Activated CD4-positive, alpha-beta T cell treated with anti-CD3 and anti-CD28 coated beads for 36 hours (primary cell): ENCODE data around the gene TMPRSS3. TPM values are rescaled to one million over a fixed set of nuclear protein-coding genes. Genes with fewer than 3 reads are reported as not detected.

Experiments
- ATAC-seq: fragments of 200-7000 bp; cut with Tn5 transposase; one replicate; pipeline ENCODE4 v1.10.0; 2021; ENCODE audit warnings: mild to moderate bottlenecking, moderate library complexity
- CTCF ChIA-PET: fragments of 350-600 bp; sonication (Branson Sonifier 250); formaldehyde crosslinking; loops from one replicate; lab custom pipeline; 2021; ENCODE audit warnings: antibody characterized with exemption; lab: Charles Lee
- POLR2A ChIA-PET: fragments of 350-600 bp; sonication (Branson Sonifier 250); formaldehyde crosslinking; loops from one replicate; lab custom pipeline; 2021; ENCODE audit warnings: antibody characterized with exemption, inconsistent platforms; lab: Charles Lee
- DNase-seq: peaks from one replicate; pipeline ENCODE4 v3.0.0-alpha.2; 2020
- H3K27ac Mint-ChIP-seq: one replicate; pipeline ENCODE4 v1.8.0; 2021; ENCODE audit warnings: mixed read lengths
- H3K27me3 Mint-ChIP-seq: one replicate; pipeline ENCODE4 v1.8.0; 2021; ENCODE audit warnings: mixed read lengths
- H3K36me3 Mint-ChIP-seq: one replicate; pipeline ENCODE4 v1.8.0; 2021; ENCODE audit warnings: low read depth, mixed read lengths
- H3K4me1 Mint-ChIP-seq: one replicate; pipeline ENCODE4 v1.8.0; 2021; ENCODE audit warnings: mixed read lengths
- H3K4me3 Mint-ChIP-seq: one replicate; pipeline ENCODE4 v1.8.0; 2021; ENCODE audit warnings: mild to moderate bottlenecking, moderate library complexity, mixed read lengths
- H3K9me3 Mint-ChIP-seq: one replicate; pipeline ENCODE4 v1.8.0; 2021; ENCODE audit warnings: low read depth, mixed read lengths
- intact Hi-C, 2 experiments: fragments of 100-400 bp; cut with DNase I in 1 of 2; cut with micrococcal nuclease in 1 of 2; formaldehyde crosslinking; loops; one replicate each; pipeline versions ENCODE4 v1.14.2 to v1.15.1; 2022 to 2024; cut with DNase I, micrococcal nuclease
- total RNA-seq, 2 experiments: library from RNA; stranded (reverse); gene quantifications; one replicate each; pipeline ENCODE4 v1.2.3, GENCODE V29; 2021

TMPRSS3 gene
- total RNA-seq, 2 experiments from 2014 or later, result 99.1 to 113 TPM

- CTCF ChIA-PET, result no interaction called here
- no peaks in the 10 kb centered on the region for H3K27me3 Mint-ChIP-seq
- H3K4me3 Mint-ChIP-seq, result no peak overlapping the region
- no peaks in the 10 kb centered on the region for H3K36me3 Mint-ChIP-seq
- H3K27ac Mint-ChIP-seq, result no peak overlapping the region
- intact Hi-C loops, result no loop called here
- no peak for ATAC-seq
- no peak for DNase-seq
- POLR2A ChIA-PET, result no interaction called here
- peaks cover 8% of the 10 kb centered on the region for H3K4me1 Mint-ChIP-seq
- H3K9me3 Mint-ChIP-seq, result no peaks in the 10 kb centered on the region
Measured at GRCh38 chr21:42364304-42364865, 31.5 kb downstream of the TMPRSS3 start.

GRCh38 chr21:42363312-42363711 lies 32.5 kb downstream of the TMPRSS3 start:
- ATAC-seq, result no peak
- no peak overlapping the region for H3K27ac Mint-ChIP-seq
- no peak overlapping the region for H3K4me3 Mint-ChIP-seq
- no peaks in the 10 kb centered on the region for H3K27me3 Mint-ChIP-seq
- ChIA-PET POLR2A (interaction anchor here (0.7 kb wide), 1 partner anchor 144 kb away, joined by 3 read pairs; no protein-coding TSS in a partner anchor), CTCF (no interaction called here)
- no peaks in the 10 kb centered on the region for H3K36me3 Mint-ChIP-seq
- H3K4me1 Mint-ChIP-seq, result peaks cover 7% of the 10 kb centered on the region
- no peaks in the 10 kb centered on the region for H3K9me3 Mint-ChIP-seq
- no peak for DNase-seq
- intact Hi-C loops, result no loop called here

GRCh38 chr21:42362700-42363099 lies 33.2 kb downstream of the TMPRSS3 start:
- CTCF ChIA-PET, result interaction anchor here (0.6 to 1.1 kb wide), 3 partner anchors 18 to 163 kb away, joined by 3 read pairs; no protein-coding TSS in a partner anchor
- POLR2A ChIA-PET, result interaction anchor here (0.6 to 0.7 kb wide), 2 partner anchors 10 to 143 kb away, joined by 3 read pairs; no protein-coding TSS in a partner anchor
- no peak for DNase-seq

GRCh38 chr21:42362198-42362597 lies 33.7 kb downstream of the TMPRSS3 start:
- no peaks in the 10 kb centered on the region for H3K9me3 Mint-ChIP-seq
- no peak overlapping the region for H3K4me3 Mint-ChIP-seq
- H3K4me1 Mint-ChIP-seq, result no peaks in the 10 kb centered on the region
- H3K36me3 Mint-ChIP-seq, result no peaks in the 10 kb centered on the region
- ChIA-PET CTCF (interaction anchor here (0.6 to 1.7 kb wide), 5 partner anchors 12 to 163 kb away, joined by 3 to 9 read pairs (median 3); no protein-coding TSS in a partner anchor), POLR2A (interaction anchor here (0.6 kb wide), 1 partner anchor 10 kb away, joined by 3 read pairs; no protein-coding TSS in a partner anchor)
- no peak overlapping the region for H3K27ac Mint-ChIP-seq
- no peak for DNase-seq
- no peak for ATAC-seq
- no peaks in the 10 kb centered on the region for H3K27me3 Mint-ChIP-seq
- intact Hi-C loops, result no loop called here

More at GRCh38 chr21:42362700-42363099, 33.2 kb downstream of the TMPRSS3 start:
- H3K36me3 Mint-ChIP-seq, result no peaks in the 10 kb centered on the region
- no peaks in the 10 kb centered on the region for H3K27me3 Mint-ChIP-seq
- no peak overlapping the region for H3K27ac Mint-ChIP-seq
- no peak for ATAC-seq
- no peaks in the 10 kb centered on the region for H3K9me3 Mint-ChIP-seq
- H3K4me1 Mint-ChIP-seq, result peaks cover 2% of the 10 kb centered on the region
- H3K4me3 Mint-ChIP-seq, result no peak overlapping the region
- intact Hi-C loops, result no loop called here

- DNase-seq, result no peak
- no peaks in the 10 kb centered on the region for H3K27me3 Mint-ChIP-seq
- CTCF ChIA-PET, result interaction anchor here (0.8 to 1.7 kb wide), 11 partner anchors 13 to 175 kb away, joined by 3 to 9 read pairs (median 4); no protein-coding TSS in a partner anchor
- POLR2A ChIA-PET, result no interaction called here
- intact Hi-C loops, result no loop called here
- H3K4me3 Mint-ChIP-seq, result no peak overlapping the region
- ATAC-seq, result no peak
- H3K27ac Mint-ChIP-seq, result no peak overlapping the region
- peaks cover 6% of the 10 kb centered on the region for H3K9me3 Mint-ChIP-seq
- H3K4me1 Mint-ChIP-seq, result no peaks in the 10 kb centered on the region
- H3K36me3 Mint-ChIP-seq, result no peaks in the 10 kb centered on the region
Measured at GRCh38 chr21:42361286-42361685, 34.6 kb downstream of the TMPRSS3 start.

GRCh38 chr21:42360317-42360716 lies 35.5 kb downstream of the TMPRSS3 start:
- ChIA-PET CTCF (interaction anchor here (1.0 to 1.6 kb wide), 7 partner anchors 14 to 176 kb away, joined by 3 to 9 read pairs (median 5); no protein-coding TSS in a partner anchor), POLR2A (no interaction called here)

GRCh38 chr21:42358937-42359336 lies 36.9 kb downstream of the TMPRSS3 start:
- CTCF ChIA-PET, result interaction anchor here (0.7 kb wide), 1 partner anchor 51 kb away, joined by 4 read pairs; no protein-coding TSS in a partner anchor
- POLR2A ChIA-PET, result no interaction called here
- Mint-ChIP-seq H3K27ac (no peak overlapping the region), H3K4me1 (no peaks in the 10 kb centered on the region), H3K36me3 (no peaks in the 10 kb centered on the region), H3K4me3 (no peak overlapping the region), H3K27me3 (no peaks in the 10 kb centered on the region), H3K9me3 (peaks cover 13% of the 10 kb centered on the region)
- no peak for DNase-seq
- no peak for ATAC-seq
- intact Hi-C loops, result no loop called here

More at GRCh38 chr21:42360317-42360716, 35.5 kb downstream of the TMPRSS3 start:
- Mint-ChIP-seq H3K27ac (no peak overlapping the region), H3K9me3 (peaks cover 6% of the 10 kb centered on the region), H3K4me1 (no peaks in the 10 kb centered on the region), H3K27me3 (no peaks in the 10 kb centered on the region), H3K4me3 (no peak overlapping the region), H3K36me3 (no peaks in the 10 kb centered on the region)
- DNase-seq (peak; percentile 62), ATAC-seq (peak; percentile 54)
- intact Hi-C loops, result loop anchor here (1.0 kb wide), 1 partner anchor 90 kb away; no protein-coding TSS in a partner anchor

GRCh38 chr21:42358261-42358660 lies 37.6 kb downstream of the TMPRSS3 start:
- intact Hi-C loops, result no loop called here
- Mint-ChIP-seq H3K4me3 (no peak overlapping the region), H3K36me3 (no peaks in the 10 kb centered on the region), H3K27me3 (no peaks in the 10 kb centered on the region), H3K4me1 (no peaks in the 10 kb centered on the region), H3K9me3 (peaks cover 16% of the 10 kb centered on the region), H3K27ac (no peak overlapping the region)
- ATAC-seq (no peak), DNase-seq (no peak)
- CTCF ChIA-PET, result no interaction called here
- POLR2A ChIA-PET, result no interaction called here

- POLR2A ChIA-PET, result no interaction called here
- no peak for ATAC-seq
- CTCF ChIA-PET, result interaction anchor here (0.7 to 1.1 kb wide), 3 partner anchors 10 to 212 kb away, joined by 3 to 4 read pairs (median 4); no protein-coding TSS in a partner anchor
- no peak overlapping the region for H3K4me3 Mint-ChIP-seq
- no peaks in the 10 kb centered on the region for H3K36me3 Mint-ChIP-seq
- intact Hi-C loops, result no loop called here
- no peaks in the 10 kb centered on the region for H3K4me1 Mint-ChIP-seq
- no peak for DNase-seq
- H3K27ac Mint-ChIP-seq, result no peak overlapping the region
- no peaks in the 10 kb centered on the region for H3K27me3 Mint-ChIP-seq
- peaks cover 16% of the 10 kb centered on the region for H3K9me3 Mint-ChIP-seq
Measured at GRCh38 chr21:42357307-42357706, 38.5 kb downstream of the TMPRSS3 start.

GRCh38 chr21:42356650-42357049 lies 39.2 kb downstream of the TMPRSS3 start:
- no peak for ATAC-seq
- intact Hi-C loops, result no loop called here
- CTCF ChIA-PET, result interaction anchor here (0.7 to 1.1 kb wide), 4 partner anchors 11 to 124 kb away, joined by 3 to 4 read pairs (median 3); no protein-coding TSS in a partner anchor
- Mint-ChIP-seq H3K4me3 (no peak overlapping the region), H3K27me3 (no peaks in the 10 kb centered on the region), H3K9me3 (peaks cover 16% of the 10 kb centered on the region), H3K27ac (no peak overlapping the region), H3K36me3 (no peaks in the 10 kb centered on the region), H3K4me1 (no peaks in the 10 kb centered on the region)
- no peak for DNase-seq
- POLR2A ChIA-PET, result no interaction called here

- H3K9me3 Mint-ChIP-seq, result peaks cover 16% of the 10 kb centered on the region
- no peak overlapping the region for H3K4me3 Mint-ChIP-seq
- H3K27me3 Mint-ChIP-seq, result no peaks in the 10 kb centered on the region
- H3K4me1 Mint-ChIP-seq, result no peaks in the 10 kb centered on the region
- intact Hi-C loops, result no loop called here
- POLR2A ChIA-PET, result no interaction called here
- no peak overlapping the region for H3K27ac Mint-ChIP-seq
- DNase-seq, result no peak
- H3K36me3 Mint-ChIP-seq, result no peaks in the 10 kb centered on the region
- CTCF ChIA-PET, result interaction anchor here (0.7 to 1.1 kb wide), 2 partner anchors 18 to 125 kb away, joined by 3 read pairs; no protein-coding TSS in a partner anchor
- no peak for ATAC-seq
Measured at GRCh38 chr21:42356046-42356445, 39.8 kb downstream of the TMPRSS3 start.
